ENCODE data around the gene FANCM. TPM values are rescaled to one million over a fixed set of nuclear protein-coding genes. Genes with fewer than 3 reads are reported as not detected.

FANCM gene
- total RNA-seq, 2 experiments from 2014 or later: 15.8 to 17.0 TPM

- peak; percentile 77 for ATAC-seq
- peak overlapping the region; percentile 80 for H3K27ac Mint-ChIP-seq
Observed at GRCh38 chr14:45114327-45114726, 21.4 kb upstream of the FANCM start.

GRCh38 chr14:45118594-45118993 is 17.1 kb upstream of the FANCM start:
- CTCF ChIA-PET: interaction anchor here (0.9 to 1.2 kb wide), 2 partner anchors 12 to 222 kb away, joined by 3 read pairs; a partner anchor contains a TSS
- no peaks in the 10 kb centered on the region for H3K27me3 Mint-ChIP-seq
- TF ChIP-seq CTCF (IDR thresholded peaks at IDR 0.05): no peak
- H3K36me3 Mint-ChIP-seq (ENCODE audit: low read depth): peaks cover 49% of the 10 kb centered on the region
- H3K4me1 Mint-ChIP-seq (ENCODE audit: low read depth): peaks cover 12% of the 10 kb centered on the region
- no peaks in the 10 kb centered on the region for H3K9me3 Mint-ChIP-seq
- ATAC-seq (no peak), DNase-seq (no peak)
- intact Hi-C loops (cut with micrococcal nuclease): no loop called here
- peak overlapping the region; percentile 30 for H3K27ac Mint-ChIP-seq
- H3K4me3 Mint-ChIP-seq: no peak overlapping the region
- POLR2A ChIA-PET: no interaction called here

More at GRCh38 chr14:45114327-45114726, 21.4 kb upstream of the FANCM start:
- ChIA-PET CTCF (interaction anchor here (1.2 kb wide), 1 partner anchor 19 kb away, joined by 3 read pairs; no protein-coding TSS in a partner anchor), POLR2A (interaction anchor here (0.9 to 1.4 kb wide), 3 partner anchors 30 to 153 kb away, joined by 3 to 4 read pairs (median 4); partner anchors contain the start of gene MIS18BP1)
- Mint-ChIP-seq H3K9me3 (no peaks in the 10 kb centered on the region), H3K27me3 (no peaks in the 10 kb centered on the region), H3K4me1 (ENCODE audit: low read depth) (peaks cover 19% of the 10 kb centered on the region), H3K4me3 (no peak overlapping the region), H3K36me3 (ENCODE audit: low read depth) (peaks cover 51% of the 10 kb centered on the region)
- TF ChIP-seq CTCF (IDR thresholded peaks at IDR 0.05): no peak
- intact Hi-C loops (cut with micrococcal nuclease): no loop called here
- no peak for DNase-seq

GRCh38 chr14:45120096-45120495 is 15.6 kb upstream of the FANCM start:
- H3K4me3 Mint-ChIP-seq: no peak overlapping the region

GRCh38 chr14:45123271-45123670 is 12.5 kb upstream of the FANCM start:
- TF ChIP-seq CTCF (IDR thresholded peaks at IDR 0.05): no peak
- H3K27me3 Mint-ChIP-seq: no peaks in the 10 kb centered on the region
- no peaks in the 10 kb centered on the region for H3K9me3 Mint-ChIP-seq
- ATAC-seq (no peak), DNase-seq (no peak)
- H3K4me3 Mint-ChIP-seq: no peak overlapping the region
- POLR2A ChIA-PET: interaction anchor here (0.6 to 2.1 kb wide), 2 partner anchors 11 to 193 kb away, joined by 4 to 8 read pairs; partner anchors contain the start of gene FKBP3
- no peak overlapping the region for H3K27ac Mint-ChIP-seq
- intact Hi-C loops (cut with micrococcal nuclease): no loop called here
- peaks cover 46% of the 10 kb centered on the region for H3K36me3 Mint-ChIP-seq (ENCODE audit: low read depth)
- CTCF ChIA-PET: no interaction called here
- H3K4me1 Mint-ChIP-seq (ENCODE audit: low read depth): peaks cover 7% of the 10 kb centered on the region

More at GRCh38 chr14:45120096-45120495, 15.6 kb upstream of the FANCM start:
- H3K9me3 Mint-ChIP-seq: no peaks in the 10 kb centered on the region
- H3K36me3 Mint-ChIP-seq (ENCODE audit: low read depth): peaks cover 53% of the 10 kb centered on the region
- CTCF ChIA-PET: no interaction called here
- DNase-seq (no peak), ATAC-seq (no peak)
- no peaks in the 10 kb centered on the region for H3K27me3 Mint-ChIP-seq
- no peak overlapping the region for H3K27ac Mint-ChIP-seq
- intact Hi-C loops (cut with micrococcal nuclease): no loop called here
- TF ChIP-seq CTCF (IDR thresholded peaks at IDR 0.05): no peak
- peaks cover 3% of the 10 kb centered on the region for H3K4me1 Mint-ChIP-seq (ENCODE audit: low read depth)
- POLR2A ChIA-PET: no interaction called here

- intact Hi-C loops (cut with micrococcal nuclease): no loop called here
- DNase-seq (no peak), ATAC-seq (no peak)
- Mint-ChIP-seq H3K4me3 (no peak overlapping the region), H3K27me3 (no peaks in the 10 kb centered on the region), H3K9me3 (no peaks in the 10 kb centered on the region), H3K36me3 (ENCODE audit: low read depth) (peaks cover 36% of the 10 kb centered on the region), H3K27ac (no peak overlapping the region), H3K4me1 (ENCODE audit: low read depth) (peaks cover 10% of the 10 kb centered on the region)
- ChIA-PET POLR2A (no interaction called here), CTCF (no interaction called here)
- TF ChIP-seq CTCF (IDR thresholded peaks at IDR 0.05): no peak
Observed at GRCh38 chr14:45125754-45126153, 10.0 kb upstream of the FANCM start.

Measured in activated CD8-positive, alpha-beta T cell treated with anti-CD3 and anti-CD28 coated beads for 36 hours (primary cell).